OCI-LY3 (cell line): ENCODE measurements around the gene CYP1A2.

Experiments
- H2AFZ ChIP-seq: fragments of 200-600, 300-600 bp; shearing (Covaris generic); 2 replicates; pipeline ENCODE4 v1.6.0; 2014; ENCODE audit warnings: antibody characterized with exemption, low read depth, low read length
- H3K27ac ChIP-seq: fragments of 200-600, 300-600 bp; sonication (generic); 2 replicates; pipeline ENCODE4 v1.5.1; 2014; ENCODE audit warnings: mild to moderate bottlenecking, low read length, moderate library complexity, mixed read lengths
- H3K27me3 ChIP-seq: fragments of 200-600, 300-600 bp; sonication (generic); 2 replicates; pipeline ENCODE4 v1.6.1; 2014; ENCODE audit warnings: low read depth, low read length, mixed read lengths
- H3K36me3 ChIP-seq: fragments of 200-600, 300-600 bp; sonication (generic); replicated peaks from 2 replicates; pipeline ENCODE3; 2014; ENCODE audit warnings: low read depth, low read length, mixed read lengths
- H3K4me1 ChIP-seq: fragments of 300-600, 200-600 bp; sonication (generic); 2 replicates; pipeline ENCODE4 v1.6.1; 2014; ENCODE audit warnings: low read length, mixed read lengths
- H3K4me2 ChIP-seq: fragments of 200-600, 300-600 bp; sonication (generic); 2 replicates; pipeline ENCODE4 v1.6.1; 2014; ENCODE audit warnings: low read length, mixed read lengths
- H3K4me3 ChIP-seq: fragments of 300-600, 200-600 bp; sonication (generic); 2 replicates; pipeline ENCODE4 v1.5.1; 2014; ENCODE audit warnings: antibody characterized with exemption, mild to moderate bottlenecking, low read length, moderate library complexity
- H3K79me2 ChIP-seq: fragments of 300-600, 200-600 bp; shearing (Covaris generic); 2 replicates; pipeline ENCODE4 v1.6.1; 2014; ENCODE audit warnings: mild to moderate bottlenecking, low read length, mixed read lengths
- H3K9ac ChIP-seq: fragments of 300-600, 200-600 bp; shearing (Covaris generic); 2 replicates; pipeline ENCODE4 v1.6.0; 2014; ENCODE audit warnings: mild to moderate bottlenecking, low read length, moderate library complexity
- H3K9me3 ChIP-seq: fragments of 200-600, 300-600 bp; shearing (Covaris generic); 2 replicates; pipeline ENCODE4 v1.6.1; 2014; ENCODE audit warnings: low read length, mixed read lengths; ENCODE audit not compliant: insufficient read depth
- H4K20me1 ChIP-seq: fragments of 200-600, 300-600 bp; sonication (generic); 2 replicates; pipeline ENCODE4 v1.6.1; 2016; ENCODE audit warnings: low read length, mixed read lengths; ENCODE audit not compliant: insufficient read depth
- EZH2phosphoT487 ChIP-seq: fragments of 200-600 bp; shearing (Covaris generic); IDR thresholded peaks from 2 replicates; pipeline ENCODE4 v1.6.1; 2018; ENCODE audit warnings: antibody characterized with exemption, mixed run types, low read depth
- TF ChIP-seq, protein P1 (sequence below): fragments of 200-600, 300-600 bp; sonication (generic); IDR thresholded peaks from 2 replicates; pipeline ENCODE4 v1.5.1; 2014; ENCODE audit warnings: antibody characterized with exemption, low read length, low read depth

Gene CYP1A2

DNA sequence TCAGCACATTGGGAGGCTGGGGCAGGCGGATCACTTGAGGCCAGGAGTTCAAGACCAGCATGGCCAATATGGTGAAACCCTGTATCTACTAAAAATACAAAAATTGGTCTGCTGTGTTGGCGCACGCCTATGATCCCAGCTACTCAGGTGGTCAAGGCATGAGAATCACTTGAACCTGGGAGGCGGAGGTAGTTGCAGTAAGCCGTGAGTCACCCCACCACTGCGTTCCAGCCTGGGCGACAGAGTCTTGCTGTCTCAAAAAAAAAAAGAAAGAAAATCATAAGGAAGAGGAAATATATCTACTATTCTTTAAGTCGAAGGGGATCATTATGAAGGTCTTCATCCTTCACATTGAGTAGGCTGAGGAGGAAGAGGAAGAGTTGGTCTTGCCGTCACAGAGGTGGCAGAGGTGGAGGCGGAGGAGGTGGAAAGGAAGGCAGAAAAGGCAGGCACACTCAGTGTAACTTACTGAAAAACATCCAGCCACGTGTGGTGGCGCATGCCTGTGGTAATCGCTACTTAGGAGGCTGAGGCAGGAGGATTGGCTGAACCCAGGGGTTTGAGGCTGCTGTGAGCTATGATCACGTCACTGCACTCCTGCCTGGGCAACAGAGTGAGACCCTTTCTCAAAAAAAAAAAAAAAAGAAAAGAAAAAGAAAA is 47.5 kb downstream of the CYP1A2 start:
- no peaks in the 10 kb centered on the region for H3K27me3 ChIP-seq
- peaks cover 95% of the 10 kb centered on the region for H4K20me1 ChIP-seq
- H3K79me2 ChIP-seq: peaks cover 100% of the 10 kb centered on the region
- H3K27ac ChIP-seq: peak overlapping the region; percentile 72; the same call in 1 of the 2 replicates
- H3K4me2 ChIP-seq: peak overlapping the region; percentile 61
- TF ChIP-seq EZH2phosphoT487: no peak
- H3K9me3 ChIP-seq: no peaks in the 10 kb centered on the region
- peaks cover 80% of the 10 kb centered on the region for H3K36me3 ChIP-seq
- no peak overlapping the region for H3K9ac ChIP-seq
- H3K4me1 ChIP-seq: peaks cover 96% of the 10 kb centered on the region
- H2AFZ ChIP-seq: no peak overlapping the region
- H3K4me3 ChIP-seq: no peak overlapping the region

DNA sequence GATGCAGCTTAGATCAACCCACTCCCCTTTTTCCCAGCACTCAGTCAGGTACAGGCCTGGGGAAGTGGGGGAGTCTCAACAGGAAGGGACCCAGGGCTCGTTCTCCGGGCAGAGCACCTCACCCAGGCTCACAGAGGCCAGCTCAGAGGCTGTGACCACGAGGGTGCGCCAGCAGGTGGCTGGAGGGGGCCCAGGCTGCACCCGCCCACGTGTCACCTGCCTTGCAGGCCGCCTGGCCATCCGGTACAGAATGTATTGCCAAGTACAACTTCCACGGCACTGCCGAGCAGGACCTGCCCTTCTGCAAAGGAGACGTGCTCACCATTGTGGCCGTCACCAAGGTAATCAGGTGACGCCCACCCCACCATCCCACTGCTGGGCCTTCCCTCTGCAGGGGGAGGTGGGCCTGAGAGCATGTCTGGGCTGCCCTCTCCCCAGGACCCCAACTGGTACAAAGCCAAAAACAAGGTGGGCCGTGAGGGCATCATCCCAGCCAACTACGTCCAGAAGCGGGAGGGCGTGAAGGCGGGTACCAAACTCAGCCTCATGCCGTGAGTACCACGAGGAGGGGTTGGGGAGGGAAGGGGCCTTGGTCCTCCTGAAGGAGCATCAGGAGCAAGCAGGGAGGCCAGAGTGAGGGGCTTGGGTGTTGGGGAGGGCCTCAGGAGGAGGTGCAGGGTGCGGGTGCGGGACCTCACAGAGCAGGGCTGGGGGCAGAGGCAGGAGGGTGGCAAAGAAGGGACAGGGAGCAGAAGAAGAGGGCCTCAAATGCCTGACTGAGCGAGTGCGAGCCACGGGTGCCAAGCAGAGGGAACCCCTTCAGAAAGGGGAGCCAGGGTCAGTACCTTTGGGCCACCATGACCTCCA is 50.0 kb downstream of the CYP1A2 start:
- no peaks in the 10 kb centered on the region for H3K27me3 ChIP-seq
- H3K4me1 ChIP-seq: peaks cover 71% of the 10 kb centered on the region
- peaks cover 82% of the 10 kb centered on the region for H3K36me3 ChIP-seq
- H3K9ac ChIP-seq: peak overlapping the region; percentile 34
- no peak for TF ChIP-seq EZH2phosphoT487
- TF ChIP-seq, protein P1, sequence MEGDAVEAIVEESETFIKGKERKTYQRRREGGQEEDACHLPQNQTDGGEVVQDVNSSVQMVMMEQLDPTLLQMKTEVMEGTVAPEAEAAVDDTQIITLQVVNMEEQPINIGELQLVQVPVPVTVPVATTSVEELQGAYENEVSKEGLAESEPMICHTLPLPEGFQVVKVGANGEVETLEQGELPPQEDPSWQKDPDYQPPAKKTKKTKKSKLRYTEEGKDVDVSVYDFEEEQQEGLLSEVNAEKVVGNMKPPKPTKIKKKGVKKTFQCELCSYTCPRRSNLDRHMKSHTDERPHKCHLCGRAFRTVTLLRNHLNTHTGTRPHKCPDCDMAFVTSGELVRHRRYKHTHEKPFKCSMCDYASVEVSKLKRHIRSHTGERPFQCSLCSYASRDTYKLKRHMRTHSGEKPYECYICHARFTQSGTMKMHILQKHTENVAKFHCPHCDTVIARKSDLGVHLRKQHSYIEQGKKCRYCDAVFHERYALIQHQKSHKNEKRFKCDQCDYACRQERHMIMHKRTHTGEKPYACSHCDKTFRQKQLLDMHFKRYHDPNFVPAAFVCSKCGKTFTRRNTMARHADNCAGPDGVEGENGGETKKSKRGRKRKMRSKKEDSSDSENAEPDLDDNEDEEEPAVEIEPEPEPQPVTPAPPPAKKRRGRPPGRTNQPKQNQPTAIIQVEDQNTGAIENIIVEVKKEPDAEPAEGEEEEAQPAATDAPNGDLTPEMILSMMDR: peak; percentile 36
- peaks cover 95% of the 10 kb centered on the region for H4K20me1 ChIP-seq
- H3K27ac ChIP-seq: peak overlapping the region; percentile 72
- peaks cover 83% of the 10 kb centered on the region for H3K79me2 ChIP-seq
- no peak overlapping the region for H2AFZ ChIP-seq
- H3K4me2 ChIP-seq: peak overlapping the region; percentile 61
- peak overlapping the region; percentile 5; the same call in 1 of the 2 replicates for H3K4me3 ChIP-seq
- no peaks in the 10 kb centered on the region for H3K9me3 ChIP-seq

DNA sequence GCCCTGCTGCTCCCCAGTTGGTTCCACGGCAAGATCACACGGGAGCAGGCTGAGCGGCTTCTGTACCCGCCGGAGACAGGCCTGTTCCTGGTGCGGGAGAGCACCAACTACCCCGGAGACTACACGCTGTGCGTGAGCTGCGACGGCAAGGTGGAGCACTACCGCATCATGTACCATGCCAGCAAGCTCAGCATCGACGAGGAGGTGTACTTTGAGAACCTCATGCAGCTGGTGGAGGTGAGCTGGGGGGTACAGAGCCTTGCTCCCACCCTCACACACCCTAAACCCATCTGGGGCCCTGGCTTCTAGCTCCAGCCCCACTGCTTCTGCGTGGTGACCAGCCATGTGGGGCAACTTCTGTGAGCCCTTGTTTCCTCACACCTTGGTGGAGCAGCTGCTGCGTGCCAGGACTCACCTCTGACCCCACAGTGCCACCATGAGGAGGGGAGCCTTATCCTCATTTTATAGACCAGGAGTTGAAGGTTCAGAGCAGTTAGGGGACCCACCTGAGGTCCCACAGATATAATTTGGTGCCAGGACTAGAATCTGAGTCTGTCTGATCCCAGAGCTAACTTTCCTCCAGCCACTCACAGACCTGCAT is 50.7 kb downstream of the CYP1A2 start:
- Histone ChIP-seq H2AFZ (no peak overlapping the region), H3K4me1 (peaks cover 64% of the 10 kb centered on the region), H3K9ac (peak overlapping the region; percentile 34; the same call in 1 of the 2 replicates), H3K4me2 (peak overlapping the region; percentile 61), H3K79me2 (peaks cover 75% of the 10 kb centered on the region), H3K4me3 (no peak overlapping the region), H3K27me3 (no peaks in the 10 kb centered on the region), H3K27ac (peak overlapping the region; percentile 72), H4K20me1 (peaks cover 96% of the 10 kb centered on the region), H3K36me3 (peaks cover 87% of the 10 kb centered on the region), H3K9me3 (no peaks in the 10 kb centered on the region)
- no peak for TF ChIP-seq EZH2phosphoT487
- TF ChIP-seq, protein P1: peak; percentile 45

DNA sequence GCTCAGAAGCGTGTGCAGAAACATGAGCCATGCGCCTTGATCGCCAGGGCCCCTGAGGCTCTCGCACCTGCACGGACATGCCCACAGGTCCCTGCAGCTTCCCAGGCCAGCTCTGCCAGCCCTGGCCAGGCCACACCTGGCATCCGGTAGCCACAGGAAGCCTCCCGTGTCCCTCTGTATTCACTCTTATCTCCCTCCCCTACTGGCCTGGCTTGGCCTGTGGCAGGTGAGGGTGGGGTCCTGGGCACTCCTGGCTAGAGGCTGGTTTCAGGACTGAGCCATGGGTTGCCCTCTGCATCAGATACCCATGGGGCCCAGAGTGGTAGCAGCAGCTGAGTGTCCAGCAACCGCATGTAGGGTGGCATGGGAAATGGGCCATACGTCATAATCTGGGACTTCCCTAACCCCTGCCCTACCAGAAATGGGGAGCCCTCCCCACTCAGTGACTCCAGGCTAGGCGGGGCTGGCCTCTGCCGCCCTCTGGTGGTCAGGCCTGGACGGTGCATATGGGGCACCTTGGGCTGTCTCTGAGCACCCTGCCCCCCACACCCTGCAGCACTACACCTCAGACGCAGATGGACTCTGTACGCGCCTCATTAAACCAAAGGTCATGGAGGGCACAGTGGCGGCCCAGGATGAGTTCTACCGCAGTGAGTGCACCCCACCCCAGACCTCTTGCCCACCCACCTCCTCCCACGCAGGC is 51.4 kb downstream of the CYP1A2 start:
- Histone ChIP-seq H2AFZ (no peak overlapping the region), H4K20me1 (peaks cover 90% of the 10 kb centered on the region), H3K27me3 (no peaks in the 10 kb centered on the region), H3K4me1 (peaks cover 57% of the 10 kb centered on the region), H3K27ac (peak overlapping the region; percentile 72), H3K9me3 (no peaks in the 10 kb centered on the region), H3K36me3 (peaks cover 87% of the 10 kb centered on the region), H3K9ac (peak overlapping the region; percentile 44; the same call in 1 of the 2 replicates), H3K79me2 (peaks cover 69% of the 10 kb centered on the region), H3K4me3 (peak overlapping the region; percentile 2; the same call in 1 of the 2 replicates), H3K4me2 (peak overlapping the region; percentile 61)
- TF ChIP-seq EZH2phosphoT487: no peak
- TF ChIP-seq, protein P1: peak; percentile 95
